Activated T-helper 1 cell treated with anti-CD3 and anti-CD28 coated beads, Interleukin-12 subunit alpha, Interleukin-12 subunit beta, Interleukin-2, Interleukin-4 antibody, amounts not matched to agents 30 ng/mL and 10 ng/mL and 1 ng/mL, durations not matched to agents 14 hours and 24 hours and 36 hours (primary cell): ENCODE results near the gene MRAP2. TPM values are rescaled to one million over a fixed set of nuclear protein-coding genes. Genes with fewer than 3 reads are reported as not detected.

Source experiments
- DNase-seq: peaks from one replicate; pipeline ENCODE4 v3.0.0; 2021; ENCODE audit warnings: low spot score
- H3K27ac Mint-ChIP-seq: one replicate; pipeline ENCODE4 v1.8.0; 2021; ENCODE audit warnings: mild to moderate bottlenecking, mixed read lengths
- H3K27me3 Mint-ChIP-seq: one replicate; pipeline ENCODE4 v1.8.0; 2022; ENCODE audit warnings: mild to moderate bottlenecking, moderate library complexity, mixed read lengths; ENCODE audit not compliant: insufficient read depth
- H3K36me3 Mint-ChIP-seq: one replicate; pipeline ENCODE4 v1.8.0; 2021; ENCODE audit warnings: low read depth, mixed read lengths
- H3K4me1 Mint-ChIP-seq: one replicate; pipeline ENCODE4 v1.8.0; 2021; ENCODE audit warnings: low read depth, mixed read lengths
- H3K4me3 Mint-ChIP-seq: one replicate; pipeline ENCODE4 v1.8.0; 2021; ENCODE audit warnings: mild to moderate bottlenecking, moderate library complexity, mixed read lengths
- H3K9me3 Mint-ChIP-seq: one replicate; pipeline ENCODE4 v1.8.0; 2021; ENCODE audit warnings: mixed read lengths
- intact Hi-C: fragments of 100-400 bp; cut with micrococcal nuclease; formaldehyde crosslinking; loops from one replicate; pipeline ENCODE4 v1.15.1; 2024
- total RNA-seq: library from RNA; stranded (reverse); gene quantifications from 2 replicates; pipeline ENCODE4 v1.2.3, GENCODE V29; 2022

The MRAP2 gene
- total RNA-seq, 1 donor from 2014 or later = not detected

DNA sequence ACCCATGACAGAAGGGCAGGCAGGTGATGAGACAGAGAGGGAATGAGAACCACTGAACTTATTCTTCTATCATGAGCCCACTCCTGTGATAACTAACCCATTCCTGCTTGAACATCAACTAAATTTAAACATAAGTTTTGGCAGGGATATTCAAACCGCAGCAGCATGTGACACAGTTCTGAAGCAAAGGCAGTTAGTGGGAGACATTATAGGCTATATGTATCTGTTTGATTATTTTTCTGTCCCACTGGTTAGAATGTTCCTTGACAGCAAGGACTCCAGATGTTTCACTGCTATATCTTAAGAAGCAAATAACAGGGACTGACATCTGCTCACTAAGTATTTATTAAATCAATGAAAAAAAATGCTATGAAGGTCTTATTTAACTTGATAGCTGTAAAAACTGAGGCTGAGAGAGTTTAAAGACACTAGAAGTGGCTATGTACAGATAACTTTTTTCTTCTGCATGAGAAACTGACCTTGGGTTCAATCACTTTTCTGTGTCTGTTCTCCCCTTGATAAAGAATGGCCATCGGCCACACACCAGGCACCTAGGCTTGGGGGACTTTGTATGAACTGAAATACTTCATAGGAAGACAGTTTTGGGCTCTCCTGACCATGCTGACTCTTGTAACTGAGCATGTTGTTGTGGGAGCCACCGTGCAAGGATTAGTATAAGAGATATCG lies 102.9 kb downstream of the MRAP2 start:
- no peaks in the 10 kb centered on the region for H3K27me3 Mint-ChIP-seq
- H3K9me3 Mint-ChIP-seq = peaks cover 7% of the 10 kb centered on the region
- no peak overlapping the region for H3K27ac Mint-ChIP-seq
- H3K4me3 Mint-ChIP-seq = no peak overlapping the region
- no peak for DNase-seq
- H3K36me3 Mint-ChIP-seq = peaks cover 5% of the 10 kb centered on the region
- intact Hi-C loops = no loop called here
- H3K4me1 Mint-ChIP-seq = no peaks in the 10 kb centered on the region

DNA sequence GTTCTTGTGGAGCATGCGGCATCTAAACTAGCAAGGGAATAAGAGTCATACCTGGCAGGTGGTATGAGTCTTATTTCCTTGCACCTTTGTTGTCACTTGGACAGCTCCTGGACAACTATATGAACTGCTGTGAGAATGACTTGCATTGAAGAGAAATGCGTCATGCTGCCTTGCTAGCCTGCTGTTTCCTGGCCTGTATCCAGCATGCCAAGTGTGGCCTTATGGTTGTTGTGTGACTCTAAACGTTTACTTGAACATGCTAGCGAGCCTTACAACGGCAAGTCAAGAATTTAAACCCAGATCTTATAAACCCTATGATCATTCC lies 103.4 kb downstream of the MRAP2 start:
- Mint-ChIP-seq H3K27me3 (no peaks in the 10 kb centered on the region), H3K36me3 (peaks cover 5% of the 10 kb centered on the region), H3K27ac (no peak overlapping the region), H3K4me1 (no peaks in the 10 kb centered on the region), H3K9me3 (peaks cover 7% of the 10 kb centered on the region), H3K4me3 (no peak overlapping the region)
- no peak for DNase-seq
- intact Hi-C loops = no loop called here

DNA sequence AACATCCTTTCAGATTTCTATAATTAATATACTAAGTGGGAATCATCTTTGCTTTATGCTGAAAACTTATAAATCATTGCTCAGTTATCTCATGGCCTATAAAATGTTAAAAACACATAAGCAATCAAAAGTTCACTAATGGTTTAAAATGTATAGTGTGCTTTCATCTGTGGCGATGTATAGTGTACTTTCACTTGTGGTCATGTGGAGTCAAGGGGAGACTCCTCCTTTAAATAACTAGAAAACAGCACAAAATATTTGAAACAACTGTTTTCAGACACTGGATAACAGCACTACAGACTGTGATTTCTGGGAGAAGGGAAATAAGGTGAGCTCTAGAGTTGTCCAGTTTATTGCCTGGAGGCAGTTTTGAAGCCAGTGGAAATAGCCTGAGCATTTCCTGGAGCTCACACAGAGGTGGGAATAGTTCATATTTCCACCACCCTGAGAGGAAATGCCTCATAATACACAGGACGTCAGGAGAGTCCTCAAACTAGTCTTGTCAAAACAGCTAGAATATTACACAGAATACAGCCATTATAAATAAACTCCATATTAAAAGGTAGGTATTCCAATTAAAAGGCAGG lies 104.5 kb downstream of the MRAP2 start:
- no peak for DNase-seq
- H3K4me1 Mint-ChIP-seq = no peaks in the 10 kb centered on the region
- H3K27ac Mint-ChIP-seq = no peak overlapping the region
- H3K9me3 Mint-ChIP-seq = no peaks in the 10 kb centered on the region
- H3K27me3 Mint-ChIP-seq = no peaks in the 10 kb centered on the region
- H3K4me3 Mint-ChIP-seq = no peak overlapping the region
- intact Hi-C loops = no loop called here
- H3K36me3 Mint-ChIP-seq = peaks cover 4% of the 10 kb centered on the region

DNA sequence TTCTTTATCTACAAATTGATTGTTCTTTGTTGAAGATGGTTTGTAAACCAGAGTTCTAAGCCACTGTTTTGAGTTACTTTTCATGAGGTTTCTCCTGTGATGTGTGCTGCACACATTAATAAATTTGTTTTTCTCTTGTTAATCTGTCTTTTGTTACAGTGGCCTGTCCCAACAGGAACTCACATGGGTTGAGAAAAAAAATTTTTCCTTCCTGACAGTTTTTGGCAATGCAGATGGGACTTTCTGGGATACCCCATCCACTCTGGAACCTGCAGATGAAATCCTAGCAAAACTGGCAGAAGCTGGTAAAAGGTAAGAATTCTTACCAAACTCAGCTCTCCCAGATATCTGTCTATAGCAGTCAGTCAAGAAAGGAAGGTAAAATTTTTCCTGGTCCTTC lies 105.7 kb downstream of the MRAP2 start:
- intact Hi-C loops = no loop called here
- H3K4me1 Mint-ChIP-seq = no peaks in the 10 kb centered on the region
- no peak overlapping the region for H3K27ac Mint-ChIP-seq
- no peak overlapping the region for H3K4me3 Mint-ChIP-seq
- DNase-seq = no peak
- H3K27me3 Mint-ChIP-seq = no peaks in the 10 kb centered on the region
- H3K9me3 Mint-ChIP-seq = no peaks in the 10 kb centered on the region
- peaks cover 2% of the 10 kb centered on the region for H3K36me3 Mint-ChIP-seq

Other genes starting within 250 kb of the MRAP2 start
- not detected in 2 replicates for gene RIPPLY2, start 180.4 kb upstream of the MRAP2 start, total RNA-seq
- gene CYB5R4, start 174.1 kb upstream of the MRAP2 start, total RNA-seq = 24.5 and 25.3 TPM in 2 replicates
- gene CEP162, start 193.9 kb downstream of the MRAP2 start, total RNA-seq = 4.7 and 6.1 TPM in 2 replicates